HG03378 (cell line): Measurements from ENCODE around the gene PXK.
"Not testable (repeated sequence)": the region's sequence is repeated elsewhere in the genome, so short reads cannot be mapped to it uniquely, and the experiment has no call there.

Source experiments
- ATAC-seq: cut with Tn5 transposase; IDR thresholded peaks from one replicate; pipeline ENCODE4 v1.9.1; 2021; ENCODE audit warnings: mild to moderate bottlenecking, moderate library complexity; ENCODE audit not compliant: unreplicated experiment

Gene PXK

GRCh38 chr3:58323529-58324390 is 8.9 kb upstream of the PXK start:
- no peak for ATAC-seq

- ATAC-seq = peak; percentile 50
These were observed 8.0 kb upstream of the PXK start for GRCh38 chr3:58324391-58325390.

- ATAC-seq = no peak
These were observed 7.1 kb upstream of the PXK start for GRCh38 chr3:58325525-58325992.

DNA sequence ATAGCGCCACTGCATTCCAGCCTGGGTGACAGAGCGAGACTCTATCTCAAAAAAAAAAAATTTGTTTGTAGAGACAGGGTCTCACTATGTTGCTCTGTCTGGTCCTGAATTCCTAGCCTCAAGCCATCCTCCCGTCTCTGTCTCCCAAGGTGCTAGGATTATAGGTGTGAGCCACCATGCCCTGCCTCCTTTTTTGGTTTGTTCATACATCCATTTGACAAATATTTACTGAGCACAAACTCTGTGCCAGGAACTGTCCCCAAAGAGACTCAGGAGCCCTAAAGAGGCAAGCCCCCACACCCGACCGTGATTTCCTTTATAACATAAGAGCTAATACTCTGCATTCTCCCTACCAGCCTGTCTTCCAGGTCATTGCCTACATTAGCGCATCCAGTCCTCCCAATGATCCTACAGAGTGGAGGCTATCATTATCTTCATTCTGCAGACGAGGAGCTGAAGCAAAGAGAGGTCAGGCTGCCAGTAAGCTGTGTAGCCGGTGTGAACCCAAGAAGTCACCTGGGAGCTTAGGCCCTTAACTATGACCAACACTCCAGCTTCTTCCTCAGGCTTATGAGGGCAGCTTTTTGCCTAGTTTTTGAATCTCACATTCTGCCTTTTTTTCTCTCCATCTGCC is 6.3 kb upstream of the PXK start:
- ATAC-seq = no peak

GRCh38 chr3:58329150-58329921 is 3.4 kb upstream of the PXK start:
- no peak for ATAC-seq

GRCh38 chr3:58329922-58330413 is 2.7 kb upstream of the PXK start:
- ATAC-seq = no peak

- ATAC-seq = no peak
These were observed 1.0 kb upstream of the PXK start for GRCh38 chr3:58331593-58332152.

DNA sequence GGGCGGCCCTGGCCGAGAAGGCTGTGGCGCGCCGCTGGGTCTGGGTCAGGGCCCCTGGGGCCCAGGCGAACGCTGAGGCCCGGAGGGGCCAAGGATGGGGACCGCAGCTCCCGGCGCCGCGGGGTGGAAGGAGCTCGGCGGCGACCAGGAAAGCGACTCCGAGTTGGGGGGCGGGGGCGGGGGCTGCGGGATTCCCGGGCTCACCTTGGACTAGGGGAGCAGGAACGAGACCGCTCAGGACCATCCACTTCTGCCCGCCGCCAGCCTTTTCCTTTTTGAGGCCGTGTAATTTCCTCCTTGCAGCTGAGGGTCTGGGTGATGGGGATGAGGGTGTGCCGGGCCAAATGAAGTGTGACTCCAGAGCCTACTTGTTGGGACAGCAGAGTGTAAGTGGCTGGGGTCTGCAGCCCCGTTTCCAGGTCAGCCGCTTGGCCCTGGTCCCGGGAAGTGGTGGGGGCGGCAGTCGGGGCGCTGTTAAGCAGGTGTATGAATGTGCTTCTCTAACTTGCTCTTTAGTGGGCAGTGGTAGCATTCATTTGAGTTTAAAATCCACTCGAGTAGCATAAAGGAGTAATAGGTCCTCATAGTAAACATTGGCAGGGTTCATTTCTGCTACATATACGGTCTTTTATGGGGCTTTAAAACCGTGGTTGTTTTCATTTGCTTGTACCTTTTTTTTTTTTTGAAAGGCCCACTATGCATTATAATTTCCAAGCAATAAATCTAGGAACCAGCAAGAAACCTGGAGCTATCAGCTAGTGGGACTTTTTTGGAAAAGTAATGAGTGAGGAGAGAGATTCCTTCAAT is 717 bp downstream of the PXK start:
- peak; percentile 40 for ATAC-seq

DNA sequence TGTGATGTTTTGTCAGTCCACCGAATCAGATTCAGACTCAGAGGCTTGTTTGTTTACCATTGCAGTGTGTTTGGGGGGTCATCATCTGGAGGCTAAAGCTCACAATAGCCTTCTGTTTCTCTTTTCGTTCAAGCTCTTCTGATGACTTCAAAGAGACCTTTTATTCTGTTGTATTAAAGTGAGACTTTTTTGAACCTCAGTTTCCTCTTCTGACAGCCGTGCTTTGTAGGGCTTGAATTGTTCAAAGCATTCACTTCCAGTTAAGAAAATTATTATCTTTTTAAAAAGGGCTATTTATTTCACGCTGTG is 1.3 kb downstream of the PXK start:
- ATAC-seq = no peak

DNA sequence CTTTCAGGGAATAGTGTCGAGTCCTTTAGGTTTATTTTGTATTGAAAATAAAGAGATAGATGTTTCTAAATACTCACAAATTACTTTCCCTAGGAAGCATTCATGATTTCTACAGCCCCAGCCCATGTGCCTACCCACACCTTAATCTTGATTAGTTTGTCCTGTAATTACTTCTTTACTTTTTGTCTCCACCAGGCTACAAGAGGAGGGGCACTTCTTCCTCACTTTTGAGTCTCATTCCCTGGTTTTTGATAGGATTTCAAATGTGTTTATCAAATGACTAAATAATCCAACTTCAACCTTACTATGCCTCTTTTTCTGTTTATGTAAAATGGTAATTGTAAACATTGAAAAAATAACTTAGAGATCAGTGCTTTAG is 1.8 kb downstream of the PXK start:
- no peak for ATAC-seq

- no peak for ATAC-seq
These were observed 2.9 kb downstream of the PXK start for GRCh38 chr3:58335652-58335947.

- no peak for ATAC-seq
These were observed 3.6 kb downstream of the PXK start for GRCh38 chr3:58336135-58336882.

- no peak for ATAC-seq
These were observed 4.5 kb downstream of the PXK start for GRCh38 chr3:58337190-58337589.

- not testable (repeated sequence) for ATAC-seq
These were observed 6.5 kb downstream of the PXK start for GRCh38 chr3:58339146-58339545.

- no peak for ATAC-seq
These were observed 8.0 kb downstream of the PXK start for GRCh38 chr3:58340594-58341244.

GRCh38 chr3:58341376-58341775 is 8.7 kb downstream of the PXK start:
- no peak for ATAC-seq

- ATAC-seq = no peak
These were observed 10.0 kb downstream of the PXK start for GRCh38 chr3:58342676-58343075.

GRCh38 chr3:58345457-58345856 is 12.8 kb downstream of the PXK start:
- no peak for ATAC-seq
